ENCODE measurements around the gene SLC26A6.

The SLC26A6 gene

DNA sequence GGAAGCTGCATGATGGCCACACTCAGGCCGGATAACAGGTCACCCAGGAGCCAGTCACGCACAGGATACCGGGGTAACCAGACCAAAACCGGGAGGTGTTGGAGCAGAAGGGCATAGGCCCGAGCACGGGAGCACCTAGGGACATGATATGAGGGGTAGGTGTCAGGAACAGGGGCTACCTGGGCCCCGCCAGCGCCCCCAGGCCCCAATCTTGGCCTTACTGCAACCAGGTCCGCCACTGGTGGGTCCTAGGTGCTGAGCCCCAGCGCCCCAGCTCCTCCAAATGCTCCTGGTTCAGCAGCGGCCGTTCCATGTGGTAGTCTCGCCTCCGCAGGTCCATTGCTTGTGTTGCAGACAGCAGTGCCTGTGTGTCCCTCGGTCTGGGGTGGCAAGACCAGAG lies 2.0 kb downstream of the SLC26A6 start:
- no peak for DNase-seq (ENCODE audit: low read depth in 2 of 2)

GRCh38 chr3:48631516-48632448 lies 3.5 kb downstream of the SLC26A6 start:
- no peak for DNase-seq (ENCODE audit: low read depth in 2 of 2)

DNA sequence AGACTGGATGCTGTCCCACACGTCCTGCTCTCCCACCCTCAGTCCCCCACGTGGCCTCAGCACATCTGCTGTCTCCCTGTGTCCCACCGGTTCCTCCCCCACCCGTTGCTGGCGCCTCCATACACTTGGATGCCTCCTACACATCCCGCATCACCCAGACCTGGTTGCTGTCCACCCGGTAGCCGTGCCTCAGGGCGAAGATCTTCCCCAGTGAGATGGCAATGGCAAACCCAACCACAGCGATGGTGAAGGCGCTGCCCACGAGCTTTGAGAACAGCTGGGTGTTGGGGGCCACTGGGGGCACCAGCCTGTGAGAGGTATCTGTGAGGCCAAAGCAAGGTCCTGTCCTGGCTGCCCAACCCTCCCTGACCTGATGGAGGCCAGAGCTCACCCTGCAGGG lies 4.4 kb downstream of the SLC26A6 start:
- no peak for DNase-seq (ENCODE audit: low read depth in 2 of 2)

GRCh38 chr3:48630407-48630806 lies 4.9 kb downstream of the SLC26A6 start:
- DNase-seq (ENCODE audit: low read depth in 2 of 2), result no peak

- no peak for DNase-seq (ENCODE audit: low read depth in 2 of 2)
Measured at GRCh38 chr3:48629894-48630293, 5.4 kb downstream of the SLC26A6 start.

- no peak for DNase-seq (ENCODE audit: low read depth in 2 of 2)
Measured at GRCh38 chr3:48628277-48629017, 6.8 kb downstream of the SLC26A6 start.

- DNase-seq (ENCODE audit: low read depth in 2 of 2), result no peak
Measured at GRCh38 chr3:48625600-48625999, 9.7 kb downstream of the SLC26A6 start.

DNA sequence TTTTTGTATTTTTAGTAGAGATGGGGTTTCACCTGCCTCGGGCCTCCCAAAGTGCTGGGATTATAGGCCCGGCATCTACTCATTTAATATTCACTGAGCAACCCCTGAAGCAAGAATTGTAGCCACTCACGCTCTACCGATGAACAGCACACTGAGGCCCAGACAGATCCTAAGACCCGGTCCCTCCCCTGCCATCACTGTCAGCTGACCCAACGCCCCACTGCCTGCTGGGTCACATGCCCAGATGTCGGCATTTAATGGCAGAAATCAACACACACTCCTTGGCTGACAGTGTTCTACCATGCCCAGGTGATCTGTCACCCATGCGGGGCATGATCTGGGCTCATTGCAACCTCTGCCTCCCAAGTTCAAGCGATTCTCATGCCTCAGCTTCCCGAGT lies 10.5 kb downstream of the SLC26A6 start:
- DNase-seq (ENCODE audit: low read depth in 2 of 2), result no peak

DNA sequence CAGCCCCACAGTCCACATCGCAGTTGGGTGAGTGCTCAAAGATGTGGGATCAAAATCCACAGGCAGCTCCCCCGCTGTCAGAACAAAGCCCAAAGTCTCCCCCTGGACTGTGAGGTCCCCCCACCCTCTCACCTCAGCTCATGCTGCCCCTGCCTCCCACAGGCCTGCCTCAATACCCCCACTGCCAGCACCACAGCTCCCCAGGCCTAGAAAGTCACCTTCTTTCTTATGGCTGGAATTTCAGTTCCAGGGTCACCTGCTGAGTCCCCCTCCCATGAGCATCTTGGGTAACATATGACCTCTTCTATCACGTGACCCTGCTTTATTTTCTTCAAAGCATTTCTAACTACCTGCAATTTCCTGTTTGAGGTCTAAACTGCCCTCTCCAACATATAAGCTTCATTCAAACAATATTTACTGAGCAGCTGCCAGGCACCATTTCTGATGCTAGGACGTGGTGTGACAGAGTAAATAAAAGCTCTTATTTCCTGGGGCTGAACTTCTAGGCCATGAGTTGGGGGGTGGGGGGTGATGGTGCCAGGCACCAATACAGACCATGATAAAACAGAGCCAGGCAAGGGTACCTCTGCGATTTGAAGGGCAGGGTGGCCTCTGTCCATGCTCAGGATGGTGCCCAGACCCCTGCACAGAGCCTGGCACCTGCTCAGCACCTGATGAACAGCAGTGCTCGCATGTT lies 11.3 kb downstream of the SLC26A6 start:
- no peak for DNase-seq (ENCODE audit: low read depth in 2 of 2)

- no peak for DNase-seq (ENCODE audit: low read depth in 2 of 2)
Measured at GRCh38 chr3:48621461-48621869, 13.8 kb downstream of the SLC26A6 start, which contains the start of gene TMEM89. Gene TMEM89 (minus strand): TSS chr3:48621769. CDS start chr3:48621756, 13 bp downstream.

DNA sequence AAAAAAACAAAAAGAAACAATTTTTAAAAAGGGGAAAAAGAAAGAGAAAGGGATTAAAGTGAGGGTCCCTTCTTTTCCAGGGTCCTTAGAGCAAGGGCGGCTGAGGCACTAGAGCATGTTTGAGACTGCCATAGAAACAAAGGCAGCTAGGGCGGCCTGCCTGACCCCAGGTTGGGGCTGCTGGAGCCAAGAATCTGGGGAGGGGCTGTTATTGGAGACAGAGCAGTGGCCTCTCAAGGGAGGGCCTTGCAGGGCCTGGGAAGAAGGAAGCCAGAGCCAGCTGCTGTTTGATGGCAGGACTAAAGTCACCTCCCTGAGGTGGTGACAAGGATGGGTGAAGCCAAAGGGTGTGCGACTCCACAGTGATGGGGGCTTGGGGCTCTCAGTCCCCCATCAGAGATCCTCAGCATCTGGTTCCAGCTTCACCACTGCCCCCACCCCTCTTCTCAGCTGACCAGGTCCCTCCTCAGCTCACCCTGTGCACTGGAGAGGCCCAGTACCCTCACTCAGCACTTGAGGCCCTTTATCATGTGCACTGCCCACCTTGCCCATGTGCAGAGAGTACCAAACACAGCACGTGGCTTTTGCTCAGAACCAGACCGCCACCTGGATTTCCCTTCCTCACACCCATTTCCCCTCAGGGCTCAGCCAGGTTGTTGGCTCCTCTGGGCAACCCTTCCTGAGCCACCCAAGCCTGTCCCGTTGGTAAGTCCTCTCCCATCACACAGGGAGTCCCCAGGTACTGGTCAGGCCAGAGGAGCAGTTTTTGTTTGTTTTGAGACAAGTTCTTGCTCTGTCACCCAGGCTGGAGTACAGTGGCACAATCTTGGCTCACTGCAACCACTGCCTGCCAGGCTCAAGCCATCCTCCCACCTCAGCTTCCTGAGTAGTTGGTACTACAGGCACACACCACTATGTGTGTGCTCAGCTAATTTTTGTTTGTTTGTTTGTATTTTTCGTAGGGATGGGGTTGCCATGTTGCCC lies 15.4 kb downstream of the SLC26A6 start:
- no peak for DNase-seq (ENCODE audit: low read depth in 2 of 2)

- DNase-seq (ENCODE audit: low read depth in 2 of 2), result no peak
Measured at GRCh38 chr3:48617559-48617958, 17.7 kb downstream of the SLC26A6 start.

DNA sequence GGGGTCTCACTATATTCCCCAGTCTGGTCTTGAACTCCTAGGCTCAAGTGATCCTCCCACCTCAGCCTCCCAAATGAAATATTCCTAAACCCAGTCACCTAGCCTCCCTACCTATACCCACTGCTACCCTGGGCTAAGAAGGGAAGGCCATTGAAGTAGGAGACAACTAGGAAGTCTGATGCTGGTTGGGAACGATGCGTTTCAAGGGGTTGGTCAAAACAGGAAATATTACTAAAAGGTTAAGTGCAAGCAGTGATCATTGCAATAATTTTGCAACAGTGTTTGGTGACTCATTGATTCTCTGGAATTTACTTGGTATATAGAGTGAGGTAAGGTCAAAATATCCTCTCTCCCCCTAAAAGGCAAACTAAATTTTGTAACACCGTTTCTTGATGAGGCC lies 21.2 kb downstream of the SLC26A6 start:
- peak; percentile 56 to 63 for DNase-seq (ENCODE audit: low read depth in 2 of 2)

DNA sequence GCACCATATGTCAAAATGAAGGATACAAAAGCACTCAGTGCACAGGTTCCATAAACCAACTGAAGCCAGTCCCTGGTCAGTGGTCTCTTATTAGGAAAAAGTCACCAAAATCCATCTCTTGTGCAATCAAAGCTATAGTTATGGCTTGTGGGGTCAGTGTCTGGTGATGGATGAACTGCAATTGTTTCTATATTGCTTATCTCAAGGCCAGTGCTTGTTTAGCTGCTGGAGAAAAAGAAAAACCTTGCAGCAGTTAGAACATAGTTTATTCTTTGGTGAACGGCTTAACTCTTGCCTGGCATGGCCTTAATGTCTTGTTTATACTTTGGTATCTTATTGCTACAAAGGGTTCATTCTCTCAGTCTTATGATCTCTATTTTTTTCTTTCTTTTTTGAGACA lies 23.0 kb downstream of the SLC26A6 start:
- no peak for DNase-seq (ENCODE audit: low read depth in 2 of 2)

- peak; percentile 74 to 75 for DNase-seq (ENCODE audit: low read depth in 2 of 2)
Measured at GRCh38 chr3:48609088-48610005, 25.9 kb downstream of the SLC26A6 start, which contains the start of gene UQCRC1. Gene UQCRC1 (minus strand): TSS chr3:48609646. CDS start chr3:48609620, 26 bp downstream.

DNA sequence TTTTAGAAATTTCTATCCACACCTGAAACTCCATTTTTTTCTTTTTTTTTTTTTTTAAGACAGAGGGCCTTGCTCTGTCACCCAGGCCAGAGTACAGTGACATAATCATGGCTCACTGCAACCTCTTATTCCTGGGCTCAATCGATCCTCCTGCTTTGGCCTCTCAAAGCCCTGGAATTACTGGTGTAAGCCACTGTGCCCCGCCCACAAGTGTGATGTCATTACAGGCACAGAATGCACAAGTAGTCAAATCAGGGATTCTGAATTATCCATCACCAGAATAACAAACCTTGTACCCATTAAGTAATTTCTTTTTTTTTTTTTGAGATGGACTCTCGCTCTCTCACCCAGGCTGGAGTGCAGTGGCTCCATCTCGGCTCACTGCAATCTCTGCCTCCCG lies 27.7 kb downstream of the SLC26A6 start:
- no peak for DNase-seq (ENCODE audit: low read depth in 2 of 2)

- DNase-seq (ENCODE audit: low read depth in 2 of 2), result no peak
Measured at GRCh38 chr3:48601622-48601994, 33.7 kb downstream of the SLC26A6 start.

DNA sequence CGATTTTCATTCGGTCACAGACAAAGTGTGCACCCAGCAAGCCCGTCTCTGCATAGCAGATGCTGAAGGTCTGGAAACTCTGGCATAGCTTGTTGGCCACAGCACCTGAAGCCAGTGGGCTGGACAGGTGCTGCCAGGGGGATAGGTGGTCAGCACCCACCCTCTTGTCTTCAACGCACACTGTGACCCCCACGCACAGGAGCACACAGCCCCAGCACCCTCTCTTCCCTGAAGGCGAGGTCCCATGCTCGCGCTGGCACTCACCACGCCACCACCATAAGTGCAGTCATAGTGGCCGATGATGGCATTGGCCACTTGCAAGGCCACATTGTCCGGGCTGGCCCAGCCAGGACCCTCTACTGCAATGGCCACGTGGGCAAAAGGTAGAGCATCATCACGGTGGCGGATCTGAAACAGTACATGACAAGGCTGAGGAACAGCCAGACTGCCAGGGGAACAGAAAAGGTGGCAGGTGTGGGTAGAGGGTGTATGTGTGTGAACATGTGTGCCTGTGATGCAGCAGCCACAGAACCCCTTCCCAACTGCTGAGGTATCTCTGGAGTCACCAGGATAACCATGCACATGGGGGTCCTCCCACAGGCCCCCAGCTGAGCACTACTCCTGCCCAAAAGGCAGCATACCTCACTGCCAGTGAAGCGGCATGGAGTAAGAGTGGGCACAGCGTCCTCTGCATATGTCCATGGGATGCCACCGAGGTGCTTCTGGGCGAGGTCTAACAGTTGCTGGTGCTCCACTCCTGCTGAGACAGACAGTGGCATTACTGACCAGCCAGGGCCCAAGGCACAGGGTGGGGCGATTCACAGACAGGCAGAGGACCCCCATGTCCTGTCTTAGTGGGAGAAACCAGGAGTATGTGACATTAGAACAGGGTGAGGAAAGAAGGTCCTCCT lies 34.3 kb downstream of the SLC26A6 start:
- DNase-seq (ENCODE audit: low read depth in 2 of 2), result no peak
